Parathyroid adenoma (tissue), 2 donors: ENCODE measurements around the gene SLCO2A1.
A peak's percentile ranks its signal among the peaks of the same experiment; 100 is the strongest.

Experiments used
- H2AFZ ChIP-seq: fragments of 300-600 bp; sonication (generic); one replicate; pipeline ENCODE4 v1.7.0; 2017; ENCODE audit warnings: antibody characterized with exemption, mild to moderate bottlenecking
- H3K27ac ChIP-seq: fragments of 300-600 bp; sonication (generic); one replicate; pipeline ENCODE4 v1.7.0; 2017
- H3K27me3 ChIP-seq: fragments of 300-600 bp; sonication (generic); one replicate; pipeline ENCODE4 v1.7.0; 2017; ENCODE audit warnings: low read length; ENCODE audit not compliant: control insufficient read depth, insufficient read depth
- H3K36me3 ChIP-seq: fragments of 300-600 bp; sonication (generic); one replicate; pipeline ENCODE4 v1.7.0; 2017; ENCODE audit warnings: low read length; ENCODE audit not compliant: control insufficient read depth, insufficient read depth
- H3K4me1 ChIP-seq: fragments of 300-600 bp; sonication (generic); one replicate; pipeline ENCODE4 v1.7.0; 2017; ENCODE audit warnings: control low read depth
- H3K4me2 ChIP-seq: fragments of 300-600 bp; sonication (generic); one replicate; pipeline ENCODE4 v1.7.0; 2017; ENCODE audit warnings: low read length
- H3K4me3 ChIP-seq: fragments of 300-600 bp; sonication (generic); one replicate; pipeline ENCODE4 v1.7.0; 2017; ENCODE audit warnings: low read depth, low read length
- H3K79me2 ChIP-seq: fragments of 300-600 bp; sonication (generic); one replicate; pipeline ENCODE4 v1.7.0; 2017; ENCODE audit warnings: control low read depth
- H3K9ac ChIP-seq: fragments of 300-600 bp; sonication (generic); one replicate; pipeline ENCODE4 v1.7.0; 2017; ENCODE audit warnings: mild to moderate bottlenecking
- H3K9me3 ChIP-seq: fragments of 300-600 bp; sonication (generic); one replicate; pipeline ENCODE4 v1.7.0; 2017; ENCODE audit warnings: low read length; ENCODE audit not compliant: control insufficient read depth
- TF ChIP-seq, protein P1 (sequence below): fragments of 300-600 bp; sonication (generic); IDR thresholded peaks from one replicate; pipeline ENCODE4 v1.7.0; 2017; ENCODE audit warnings: antibody characterized with exemption, mild to moderate bottlenecking
- donor health status: primary hyperparathyroidism.

The SLCO2A1 gene

GRCh38 chr3:134067531-134068161 lies 37.9 kb upstream of the SLCO2A1 start:
- H3K27ac ChIP-seq, result peak overlapping the region; percentile 36
- no peaks in the 10 kb centered on the region for H3K36me3 ChIP-seq
- no peaks in the 10 kb centered on the region for H3K79me2 ChIP-seq
- TF ChIP-seq, protein P1, sequence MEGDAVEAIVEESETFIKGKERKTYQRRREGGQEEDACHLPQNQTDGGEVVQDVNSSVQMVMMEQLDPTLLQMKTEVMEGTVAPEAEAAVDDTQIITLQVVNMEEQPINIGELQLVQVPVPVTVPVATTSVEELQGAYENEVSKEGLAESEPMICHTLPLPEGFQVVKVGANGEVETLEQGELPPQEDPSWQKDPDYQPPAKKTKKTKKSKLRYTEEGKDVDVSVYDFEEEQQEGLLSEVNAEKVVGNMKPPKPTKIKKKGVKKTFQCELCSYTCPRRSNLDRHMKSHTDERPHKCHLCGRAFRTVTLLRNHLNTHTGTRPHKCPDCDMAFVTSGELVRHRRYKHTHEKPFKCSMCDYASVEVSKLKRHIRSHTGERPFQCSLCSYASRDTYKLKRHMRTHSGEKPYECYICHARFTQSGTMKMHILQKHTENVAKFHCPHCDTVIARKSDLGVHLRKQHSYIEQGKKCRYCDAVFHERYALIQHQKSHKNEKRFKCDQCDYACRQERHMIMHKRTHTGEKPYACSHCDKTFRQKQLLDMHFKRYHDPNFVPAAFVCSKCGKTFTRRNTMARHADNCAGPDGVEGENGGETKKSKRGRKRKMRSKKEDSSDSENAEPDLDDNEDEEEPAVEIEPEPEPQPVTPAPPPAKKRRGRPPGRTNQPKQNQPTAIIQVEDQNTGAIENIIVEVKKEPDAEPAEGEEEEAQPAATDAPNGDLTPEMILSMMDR, result no peak
- no peak overlapping the region for H3K9ac ChIP-seq
- H2AFZ ChIP-seq, result no peak overlapping the region
- no peaks in the 10 kb centered on the region for H3K4me1 ChIP-seq
- H3K27me3 ChIP-seq, result no peaks in the 10 kb centered on the region
- no peak overlapping the region for H3K4me3 ChIP-seq
- no peak overlapping the region for H3K4me2 ChIP-seq
- no peaks in the 10 kb centered on the region for H3K9me3 ChIP-seq

DNA sequence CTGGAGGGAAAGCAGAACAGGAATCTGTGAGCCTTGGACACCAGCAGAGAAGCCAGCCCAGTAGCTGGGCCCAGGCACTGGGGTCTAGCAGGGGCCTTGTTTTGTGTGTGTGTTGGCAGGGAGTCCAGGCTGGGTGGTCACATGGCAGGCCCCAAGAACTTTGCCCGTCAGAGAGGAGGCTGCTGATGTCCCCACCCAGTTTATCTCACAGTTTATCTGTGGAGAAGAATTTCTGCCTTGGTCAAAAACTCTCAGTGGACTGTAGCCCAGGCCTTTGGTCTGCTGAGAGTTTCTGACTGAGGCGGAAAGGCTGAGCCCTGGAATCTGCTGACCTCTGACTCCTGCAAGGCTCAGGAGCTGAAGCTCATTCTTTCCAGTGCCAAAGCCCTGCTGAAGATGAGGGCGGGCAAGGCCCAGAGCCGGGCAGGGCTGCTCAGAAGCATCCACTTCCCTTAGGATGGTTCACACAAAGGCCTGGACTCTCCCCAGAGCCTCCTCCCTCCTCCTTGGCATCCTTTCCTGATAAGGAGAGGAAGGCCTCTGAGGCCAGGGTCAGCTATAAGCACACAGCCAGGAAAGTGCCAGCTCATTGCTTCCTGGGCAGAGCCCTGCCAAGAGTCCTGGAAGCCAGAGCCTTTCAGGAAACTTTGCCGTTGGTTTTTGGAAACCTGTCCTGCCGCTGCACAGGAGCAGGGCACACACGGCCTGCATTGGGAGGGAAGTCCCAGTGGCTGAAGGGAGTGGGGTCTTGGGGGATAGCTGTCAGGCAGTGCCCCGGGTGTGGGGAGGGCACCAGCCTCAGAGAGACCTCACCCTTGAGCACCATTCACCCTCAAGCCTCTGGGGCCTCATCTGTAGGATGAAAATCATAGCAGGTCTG lies 37.2 kb upstream of the SLCO2A1 start:
- Histone ChIP-seq H2AFZ (no peak overlapping the region), H3K4me3 (no peak overlapping the region), H3K27me3 (no peaks in the 10 kb centered on the region), H3K9me3 (no peaks in the 10 kb centered on the region), H3K4me1 (no peaks in the 10 kb centered on the region), H3K4me2 (no peak overlapping the region), H3K79me2 (no peaks in the 10 kb centered on the region), H3K9ac (no peak overlapping the region), H3K36me3 (no peaks in the 10 kb centered on the region), H3K27ac (peak overlapping the region; percentile 54)
- TF ChIP-seq, protein P1, result no peak

- Histone ChIP-seq H3K36me3 (no peaks in the 10 kb centered on the region), H3K4me2 (no peak overlapping the region), H3K4me3 (no peak overlapping the region), H3K4me1 (no peaks in the 10 kb centered on the region), H3K27ac (peak overlapping the region; percentile 54), H2AFZ (no peak overlapping the region), H3K9ac (no peak overlapping the region), H3K9me3 (no peaks in the 10 kb centered on the region), H3K27me3 (no peaks in the 10 kb centered on the region), H3K79me2 (no peaks in the 10 kb centered on the region)
- TF ChIP-seq, protein P1, result no peak
Measured at GRCh38 chr3:134066158-134066541, 36.4 kb upstream of the SLCO2A1 start.

DNA sequence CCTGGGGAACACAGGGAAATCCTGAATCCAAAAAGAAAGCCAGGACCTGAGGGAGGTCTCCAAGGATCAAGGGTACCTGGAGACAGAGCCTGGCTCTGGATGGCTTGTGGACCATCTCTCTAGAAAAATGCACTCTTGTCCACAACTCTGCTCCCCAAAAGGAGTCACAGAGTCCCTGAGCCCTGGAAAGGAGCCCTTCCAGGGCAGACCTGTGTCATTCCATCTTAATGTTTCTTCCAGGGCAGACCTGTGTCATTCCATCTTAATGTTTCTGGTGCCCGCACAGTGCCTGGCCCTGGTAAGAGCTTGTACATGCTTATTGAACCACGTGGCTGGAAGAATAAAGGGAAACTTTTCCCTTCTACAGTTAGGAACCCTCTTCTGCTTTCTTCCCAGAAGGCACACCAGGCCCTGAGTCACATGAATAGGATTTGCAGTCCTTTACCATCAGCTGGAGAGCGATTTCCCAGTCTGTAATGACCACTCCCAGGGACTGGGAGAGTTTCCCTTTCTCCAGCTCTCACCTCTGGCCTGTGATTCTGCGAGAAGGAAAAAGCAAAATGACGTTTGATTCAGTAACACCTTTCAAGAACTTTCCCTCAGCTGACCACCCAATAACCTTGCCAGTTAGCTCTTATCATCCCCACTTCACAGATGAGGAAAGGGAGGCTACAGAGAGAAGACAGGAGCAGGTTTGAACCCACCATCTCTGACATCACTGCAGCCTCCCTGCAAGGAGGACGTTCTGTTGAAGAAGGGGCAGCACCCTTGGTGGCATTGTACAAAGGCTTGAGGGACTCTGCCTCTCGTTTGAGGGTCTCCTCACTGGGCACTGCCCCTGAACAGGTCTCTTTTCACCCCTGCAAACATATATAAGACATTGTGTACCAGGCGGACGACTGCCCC lies 35.8 kb upstream of the SLCO2A1 start:
- Histone ChIP-seq H3K36me3 (no peaks in the 10 kb centered on the region), H3K4me1 (peaks cover 6% of the 10 kb centered on the region), H3K4me3 (no peak overlapping the region), H2AFZ (no peak overlapping the region), H3K9ac (no peak overlapping the region), H3K27ac (peak overlapping the region; percentile 54), H3K27me3 (no peaks in the 10 kb centered on the region), H3K9me3 (no peaks in the 10 kb centered on the region), H3K79me2 (no peaks in the 10 kb centered on the region), H3K4me2 (no peak overlapping the region)
- TF ChIP-seq, protein P1, result no peak
